EH (cell line): ENCODE data around the gene FAM120A.

ENCODE experiments used
- DNase-seq: peaks from one replicate; pipeline ENCODE4 v3.0.0-alpha.2; 2015; ENCODE audit warnings: low read depth

FAM120A gene

DNA sequence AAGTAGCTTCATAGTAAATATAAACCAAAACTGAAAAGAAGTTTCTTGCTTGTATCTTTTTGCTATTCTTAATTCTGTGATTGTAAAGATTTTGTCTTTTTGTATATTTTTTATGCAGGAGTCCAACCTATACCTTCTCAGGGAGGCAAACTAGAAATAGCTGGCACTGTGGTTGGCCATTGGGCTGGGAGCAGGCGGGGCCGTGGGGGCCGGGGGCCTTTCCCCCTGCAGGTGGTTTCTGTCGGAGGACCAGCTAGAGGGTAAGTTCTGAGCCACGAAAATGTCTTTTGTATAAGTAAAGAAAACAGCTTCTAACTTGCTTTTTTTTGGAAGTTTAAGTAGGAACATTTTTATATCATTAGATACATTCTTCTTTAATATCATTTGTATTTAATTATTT is 109.5 kb downstream of the FAM120A start:
- no peak for DNase-seq

DNA sequence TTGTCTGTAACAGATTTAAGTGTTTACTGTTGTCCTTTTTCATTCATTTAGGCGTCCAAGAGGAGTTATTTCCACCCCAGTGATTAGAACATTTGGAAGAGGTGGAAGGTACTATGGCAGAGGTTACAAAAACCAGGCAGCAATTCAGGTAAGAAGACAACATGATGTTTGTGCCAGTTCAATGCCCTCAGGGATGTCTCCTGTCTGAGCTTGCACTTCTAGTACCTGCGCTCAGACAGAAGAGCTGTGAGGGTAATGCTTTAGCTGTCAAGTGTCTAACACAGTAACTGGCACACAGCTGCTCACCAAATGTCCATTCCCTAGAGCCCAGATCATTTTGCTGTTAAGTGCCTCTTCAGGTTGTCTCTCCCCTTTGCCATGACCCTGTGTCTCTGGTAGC is 110.7 kb downstream of the FAM120A start:
- no peak for DNase-seq

DNA sequence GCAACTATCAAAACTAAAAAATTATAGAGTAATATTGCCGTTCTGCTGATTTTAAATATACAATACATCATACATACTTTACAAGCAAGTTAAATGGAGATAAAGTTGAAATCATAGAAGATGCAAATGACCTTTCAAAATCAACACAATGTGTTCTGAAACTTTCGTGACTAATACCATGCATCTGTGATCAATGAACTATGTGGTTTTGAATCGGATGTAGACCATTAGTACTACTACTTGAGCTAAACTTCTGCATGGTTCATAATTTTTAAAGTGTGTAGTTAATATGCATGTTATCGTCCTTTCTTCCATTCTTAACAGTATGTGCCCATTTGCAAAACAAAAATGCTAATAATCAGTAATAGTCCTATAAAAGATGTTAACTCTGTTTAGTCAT is 113.6 kb downstream of the FAM120A start:
- no peak for DNase-seq

DNA sequence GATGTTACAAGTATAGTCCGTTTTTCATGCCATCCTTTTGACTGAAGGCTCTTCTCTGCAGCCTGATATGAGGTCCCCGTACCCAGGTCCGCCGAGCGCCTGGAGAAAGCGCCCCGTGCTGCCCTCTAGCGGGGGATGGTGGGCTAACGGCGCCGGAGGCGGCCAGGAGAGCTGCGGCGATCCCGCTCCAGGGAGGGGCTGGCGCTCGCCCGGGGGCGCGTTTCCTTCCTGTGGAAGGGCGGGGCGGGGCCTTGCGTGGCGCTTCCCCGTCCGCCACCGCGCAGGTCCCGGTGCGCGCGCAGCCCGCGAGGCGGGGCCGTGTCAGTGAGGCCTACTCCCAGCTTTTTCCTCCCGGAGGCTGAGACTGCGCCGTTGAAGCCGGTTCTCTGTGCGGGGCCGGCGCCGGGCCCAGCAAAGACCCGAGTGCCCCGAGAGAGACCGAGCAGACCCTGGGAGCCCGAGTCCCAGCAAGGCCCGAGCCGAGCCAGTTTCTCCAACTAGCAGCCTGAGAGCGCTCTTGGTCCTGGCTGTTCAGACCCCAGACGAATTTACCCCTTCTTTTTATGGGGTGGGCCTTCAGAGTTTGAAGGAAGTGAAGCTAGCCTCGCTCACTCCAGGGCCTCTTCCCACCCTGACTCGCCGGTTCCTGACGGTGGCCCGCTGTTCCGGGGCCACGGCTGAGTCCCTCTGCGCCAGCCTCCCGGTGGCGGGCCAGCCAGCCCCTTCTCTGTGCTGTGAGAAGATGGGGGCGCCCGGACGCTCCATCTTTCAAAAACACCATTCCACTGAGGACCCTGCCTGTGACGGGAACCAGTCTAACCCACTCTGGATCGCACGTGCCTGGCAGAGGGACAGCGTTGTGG is 115.2 kb downstream of the FAM120A start:
- peak; percentile 96 for DNase-seq

DNA sequence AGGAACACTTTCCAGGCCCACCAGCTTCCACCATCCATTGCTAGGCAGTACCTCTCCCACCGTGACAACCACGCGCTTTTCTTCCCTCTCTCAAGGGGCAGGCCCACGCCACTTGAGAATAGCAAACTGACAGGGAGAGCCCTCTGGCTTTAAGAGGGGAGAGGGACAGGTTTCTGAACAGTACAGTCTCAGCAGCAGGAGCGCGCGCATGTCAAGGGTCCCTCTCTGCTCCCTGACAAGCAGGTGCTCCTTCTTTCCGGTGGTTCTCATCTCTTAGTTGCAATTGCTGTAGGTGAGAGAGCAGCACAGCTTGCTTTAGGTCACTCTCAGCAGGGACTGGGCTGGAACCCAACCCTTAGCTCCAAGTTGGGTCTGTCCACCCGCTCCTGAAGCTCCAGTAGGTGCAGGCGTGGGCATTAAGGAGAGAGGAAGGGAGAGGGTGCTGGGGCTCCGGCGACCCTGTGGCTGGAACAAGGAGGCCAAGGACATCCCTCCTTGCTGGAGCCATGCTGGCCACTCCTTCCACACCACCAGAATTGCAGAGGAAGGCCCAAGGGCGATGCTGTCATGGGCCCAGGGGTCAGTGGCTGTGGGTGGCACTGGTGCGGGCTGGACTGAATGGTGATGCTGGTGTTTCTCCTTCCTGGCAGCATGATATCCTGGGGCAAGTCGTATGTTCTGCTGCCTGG is 115.9 kb downstream of the FAM120A start:
- DNase-seq, result peak; percentile 25

DNA sequence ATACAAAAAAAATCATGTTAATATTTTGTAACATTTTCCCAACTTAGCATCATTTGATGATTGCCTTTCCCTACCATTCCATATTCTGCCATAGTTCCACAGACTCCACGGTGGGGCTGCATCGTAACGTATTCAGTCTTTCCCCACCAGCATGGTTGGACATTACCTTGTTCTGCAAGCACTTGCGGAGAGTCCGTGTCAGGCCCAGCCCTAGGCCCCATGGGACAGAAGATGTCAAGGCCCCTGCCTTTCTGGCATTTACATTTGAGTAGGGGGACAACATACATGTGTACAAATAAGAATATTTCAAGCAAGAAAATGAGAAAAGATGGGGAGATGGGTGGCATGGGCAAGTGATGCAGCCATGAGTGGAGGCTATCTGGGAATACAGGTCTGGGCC is 116.7 kb downstream of the FAM120A start:
- no peak for DNase-seq

DNA sequence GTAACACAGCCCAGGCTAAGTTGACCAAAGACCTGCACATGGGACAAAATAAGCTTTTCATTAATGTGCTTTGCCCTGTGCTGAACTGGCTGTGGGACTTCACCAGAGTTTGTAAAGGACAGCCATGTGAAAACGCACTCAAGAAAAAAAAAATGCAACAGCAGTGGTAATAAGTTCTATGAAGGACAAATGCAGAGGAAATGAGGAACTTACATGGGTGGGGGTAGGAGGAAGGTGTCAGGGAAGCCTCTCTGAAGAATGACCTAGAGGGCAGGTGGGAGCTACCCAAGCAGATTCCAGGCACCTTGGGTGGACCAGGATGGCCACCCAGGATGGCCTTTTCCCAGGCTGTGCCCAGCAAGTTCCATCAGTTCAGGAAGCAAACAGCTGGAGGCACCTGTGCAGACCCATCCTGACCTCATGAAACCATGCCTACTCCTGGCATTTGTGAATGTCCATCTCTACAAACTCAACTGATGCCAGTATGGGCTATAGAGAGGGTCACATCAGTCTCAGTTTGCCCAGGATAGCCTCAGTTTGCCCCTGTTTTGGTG is 118.2 kb downstream of the FAM120A start:
- DNase-seq, result no peak

DNA sequence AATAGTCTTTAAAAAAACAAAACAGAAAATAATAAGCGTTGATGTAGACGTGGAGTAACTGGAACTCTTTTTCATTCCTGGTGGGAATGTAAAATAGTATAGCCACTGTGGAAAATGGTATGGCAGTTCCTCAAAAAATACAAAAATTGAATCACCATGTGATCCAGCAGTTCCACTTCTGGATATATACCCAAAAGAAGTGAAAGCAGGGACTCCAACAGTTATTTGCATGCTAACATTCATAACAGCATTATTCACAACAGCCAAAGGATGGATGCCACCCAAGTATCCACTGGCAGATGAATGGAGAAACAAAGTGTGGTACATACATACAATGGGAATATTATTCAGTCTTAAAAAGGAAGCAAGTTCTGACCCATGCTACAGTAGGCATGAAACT is 120.7 kb downstream of the FAM120A start:
- no peak for DNase-seq

DNA sequence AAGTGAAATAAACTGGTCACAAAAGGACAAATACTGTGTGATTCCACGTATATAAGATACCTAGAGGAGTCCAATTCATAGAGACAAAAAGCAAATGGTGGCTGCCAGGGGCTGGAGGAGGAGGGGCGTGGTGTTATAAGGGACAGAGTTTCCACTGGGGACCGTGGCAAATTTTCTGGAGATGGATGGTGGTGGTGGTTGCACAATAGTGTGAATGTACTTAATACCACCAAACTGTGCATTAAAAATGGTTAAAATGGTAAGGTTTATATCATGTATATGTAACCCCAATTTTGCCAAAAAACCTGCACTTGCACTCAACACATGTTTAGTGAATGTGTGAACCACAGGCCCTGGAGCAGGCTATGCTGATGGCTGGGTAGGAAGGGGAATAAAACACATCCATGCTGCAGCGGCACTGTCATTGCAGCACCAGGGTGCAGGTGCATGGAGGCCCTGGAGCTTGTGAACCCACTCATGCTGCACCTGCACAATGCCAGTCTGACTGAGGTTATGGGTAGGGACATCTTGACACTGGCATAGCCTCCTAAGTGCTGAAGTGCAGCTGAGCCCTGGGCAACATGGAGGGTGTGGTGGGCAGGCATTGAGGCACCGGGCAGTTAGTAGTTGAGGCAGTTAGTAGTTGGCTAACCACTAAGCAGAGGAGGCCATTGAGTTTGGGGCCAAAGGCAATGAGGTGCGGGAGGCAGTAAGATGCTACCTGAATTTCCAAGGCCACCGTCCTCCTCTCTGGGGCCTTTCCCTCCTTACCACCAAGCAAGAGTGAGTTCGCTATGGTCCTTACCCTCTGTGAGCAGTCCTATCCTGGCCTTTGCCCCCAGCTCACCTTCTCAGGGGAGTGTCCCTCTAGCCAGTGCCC is 121.4 kb downstream of the FAM120A start:
- DNase-seq, result no peak

DNA sequence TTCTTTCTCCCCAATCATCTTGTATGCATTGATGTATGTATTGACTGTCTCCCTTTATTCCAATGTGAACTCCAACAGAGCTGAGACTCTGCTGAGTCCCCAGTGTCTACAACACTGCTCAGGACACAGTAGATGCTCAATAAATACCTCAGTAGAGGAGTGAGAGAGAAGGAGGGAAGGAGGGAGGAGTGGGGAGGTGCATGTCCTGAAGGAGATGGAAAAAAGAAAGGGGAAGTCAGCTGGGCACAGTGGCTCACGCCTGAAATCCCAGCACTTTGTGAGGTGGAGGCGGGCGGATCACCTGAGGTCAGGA is 122.0 kb downstream of the FAM120A start:
- no peak for DNase-seq

DNA sequence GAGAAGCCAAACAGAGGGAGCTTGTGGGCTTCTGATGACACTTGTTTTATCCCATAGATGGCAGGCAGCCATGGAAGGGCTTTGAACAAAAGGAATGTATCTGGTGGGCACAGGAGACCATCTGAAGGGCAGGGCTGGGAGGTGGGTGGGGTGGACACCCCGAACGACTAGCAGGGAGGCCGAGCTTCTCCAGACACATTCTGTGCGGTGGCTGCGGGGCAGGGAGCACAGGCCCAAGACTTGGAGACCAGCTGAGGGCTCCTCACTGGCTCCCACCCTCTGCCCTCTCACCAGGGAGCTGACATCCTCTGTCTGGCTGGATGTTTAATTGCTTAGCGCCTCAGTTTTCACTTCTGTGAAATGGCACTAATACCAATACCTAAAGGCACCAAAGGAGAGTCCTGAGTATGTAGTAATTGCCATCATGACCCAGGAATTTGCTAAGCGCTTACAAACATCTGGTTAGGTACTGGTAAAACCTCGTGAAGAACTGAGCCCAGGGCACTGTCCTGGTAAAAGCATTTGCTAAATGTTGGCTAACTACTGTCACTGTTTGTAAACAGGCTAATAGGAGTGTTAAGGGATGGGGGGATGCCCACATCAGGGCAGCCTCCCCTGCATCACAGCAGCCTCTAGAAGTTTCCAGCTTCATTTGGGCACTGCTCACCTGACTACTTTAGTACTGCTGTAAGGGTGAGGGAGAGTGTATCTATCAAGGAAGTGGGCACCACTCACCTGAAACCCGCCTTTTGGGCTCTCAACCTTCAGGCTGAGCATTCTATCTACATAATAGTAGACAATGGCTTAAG is 122.8 kb downstream of the FAM120A start:
- DNase-seq, result no peak

DNA sequence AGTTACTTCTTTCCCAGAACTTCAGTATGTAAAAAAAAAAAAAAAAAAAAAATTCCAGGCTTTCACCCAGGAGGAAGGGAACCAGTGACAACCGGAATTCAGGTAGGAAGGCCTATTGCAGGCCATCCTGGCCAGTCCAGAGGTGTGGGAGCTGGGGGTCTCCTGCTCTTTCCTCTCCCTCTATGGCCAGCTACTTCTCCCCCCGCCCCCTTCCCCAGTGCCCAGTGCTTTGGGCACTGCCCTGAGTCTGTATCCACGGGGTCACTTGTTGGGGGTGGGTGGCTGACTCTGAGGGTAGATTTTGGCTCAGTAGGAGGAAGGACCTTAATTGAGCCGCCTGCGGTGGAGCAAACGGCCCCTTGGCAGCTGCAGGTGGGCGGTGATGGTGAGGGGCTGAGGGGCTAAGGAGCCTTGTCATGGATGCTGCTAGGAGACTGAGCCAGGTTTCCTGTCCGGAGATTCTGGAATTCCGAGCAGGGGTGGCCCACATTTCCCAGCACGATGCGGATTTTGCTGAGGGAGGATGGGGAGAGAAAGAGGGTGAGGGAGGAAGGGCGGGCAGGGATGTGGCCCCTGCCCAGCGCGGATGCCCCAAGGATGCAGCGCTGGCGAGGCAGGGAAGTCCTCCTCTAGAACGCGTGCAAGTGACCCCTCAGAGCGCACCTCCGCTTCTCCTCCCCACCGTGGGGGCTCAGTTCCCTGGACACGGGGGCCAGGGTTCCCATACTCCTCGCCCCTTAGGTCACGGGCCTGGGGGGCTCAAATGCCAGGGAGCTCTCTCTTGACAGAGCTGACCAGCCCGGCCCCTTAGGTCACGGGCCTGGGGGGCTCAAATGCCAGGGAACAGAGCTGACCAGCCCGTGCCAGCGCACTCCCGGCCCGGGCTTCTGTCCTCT is 123.7 kb downstream of the FAM120A start:
- peak; percentile 23 for DNase-seq

DNA sequence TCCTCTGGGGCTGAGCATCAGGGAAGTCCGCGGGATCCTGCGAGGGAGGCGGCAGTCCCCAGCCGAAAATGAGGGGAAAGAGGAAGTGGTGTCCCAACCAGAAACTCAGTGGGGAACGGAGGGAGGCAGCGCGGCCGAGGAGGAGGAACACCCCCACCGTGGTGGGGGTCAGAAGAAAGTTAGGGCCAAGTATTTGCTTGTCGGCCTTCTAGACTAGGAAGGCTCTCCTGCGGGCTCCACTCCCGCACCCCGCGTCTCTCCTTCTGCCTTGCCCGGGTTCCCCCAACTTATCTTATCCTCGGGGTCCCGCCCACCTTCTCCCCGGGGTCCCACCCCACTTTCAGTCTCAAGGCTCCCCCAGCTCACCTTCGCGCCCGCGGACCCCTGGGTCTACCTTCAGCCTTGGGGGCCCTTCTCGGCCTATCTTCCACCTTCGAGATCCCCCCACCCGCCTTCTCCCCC is 124.3 kb downstream of the FAM120A start:
- DNase-seq, result peak; percentile 63

DNA sequence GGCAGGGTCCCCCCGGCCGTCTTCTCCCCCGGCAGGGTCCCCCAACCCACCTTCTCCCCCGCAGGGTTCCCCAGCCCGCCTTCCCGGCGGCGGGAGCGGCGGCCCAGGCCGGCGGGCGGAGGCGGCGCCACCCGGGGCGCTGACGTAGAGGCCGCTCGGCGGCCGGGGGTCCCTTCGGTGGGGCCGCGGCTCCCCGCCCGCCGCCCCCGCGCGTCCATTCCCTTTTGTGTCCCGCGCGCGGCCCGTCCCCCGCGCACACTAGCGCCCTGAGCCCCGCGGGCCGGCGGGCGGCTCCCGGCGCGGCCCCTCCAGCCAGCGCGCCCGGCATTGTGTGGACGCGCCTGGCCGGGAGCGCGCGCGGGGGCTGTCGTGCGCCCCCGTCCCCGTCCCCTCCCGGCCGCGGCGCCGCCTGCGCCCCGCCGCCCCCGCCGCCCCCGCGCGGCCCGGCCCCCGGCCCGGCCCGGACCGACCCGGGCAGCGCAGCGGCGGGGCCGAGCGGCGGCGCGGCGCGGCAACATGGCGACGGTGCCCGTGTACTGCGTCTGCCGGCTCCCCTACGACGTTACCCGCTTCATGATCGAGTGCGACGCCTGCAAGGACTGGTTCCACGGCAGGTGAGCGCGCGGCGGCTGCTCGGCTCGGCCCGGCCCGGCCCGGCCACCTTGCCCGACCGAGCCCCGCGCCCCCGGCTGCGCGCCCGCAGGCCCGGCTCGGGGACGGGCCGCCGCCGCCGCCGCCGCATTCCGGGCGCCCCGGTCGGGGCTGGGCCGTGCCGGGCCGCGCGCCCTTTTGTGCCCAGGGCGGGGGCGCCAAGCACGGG is 125.0 kb downstream of the FAM120A start, which contains the start of gene PHF2:
PHF2 (plus strand) TSS at position 327 of the 820 bp plus-strand sequence; CDS start at position 517, 190 bp downstream.
- DNase-seq, result no peak

DNA sequence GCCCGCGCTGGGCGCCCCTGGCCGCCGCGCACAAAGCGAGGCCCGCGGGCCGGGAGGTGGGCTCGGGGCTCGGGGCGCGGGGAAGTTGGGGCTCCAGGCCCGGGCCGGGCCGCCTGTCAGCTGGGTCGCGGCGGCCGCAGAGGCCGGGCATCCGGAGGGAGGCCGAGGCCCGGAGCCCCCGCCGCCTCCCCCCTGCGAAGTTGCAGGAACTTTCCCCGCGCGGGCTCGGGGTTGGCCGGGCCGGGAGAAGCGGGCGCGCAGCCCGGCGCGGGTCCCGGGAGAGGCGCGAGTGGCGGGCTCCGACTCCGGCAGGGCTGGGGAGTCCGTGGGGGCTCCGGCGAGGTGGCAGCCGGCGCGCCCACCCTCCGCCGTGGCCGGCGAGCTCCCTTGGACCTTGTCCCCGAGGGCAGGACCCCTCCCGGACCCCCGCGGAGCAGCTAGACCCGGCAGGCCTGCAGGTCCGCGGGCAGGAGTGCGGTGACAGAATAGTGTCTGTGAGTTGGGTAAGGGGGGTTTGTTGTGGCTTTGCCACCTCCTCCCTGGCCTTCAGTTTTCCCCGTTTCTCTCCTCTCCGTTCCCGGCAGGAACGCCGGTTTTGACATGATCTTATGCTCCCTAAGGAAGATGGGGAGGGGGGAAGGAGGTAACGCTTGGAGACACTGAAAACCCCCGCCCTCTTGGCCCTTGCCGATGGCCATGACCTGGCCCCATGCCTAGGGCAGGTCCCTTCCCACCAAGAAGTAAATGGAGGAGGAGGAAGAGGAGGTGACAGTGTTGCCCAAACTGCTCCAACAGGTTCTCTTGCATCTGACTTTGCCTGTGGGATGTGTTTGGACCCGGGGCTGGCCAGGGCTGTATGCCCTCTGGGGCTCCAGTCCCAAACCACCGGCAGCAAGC is 125.8 kb downstream of the FAM120A start:
- DNase-seq, result peak; percentile 42

DNA sequence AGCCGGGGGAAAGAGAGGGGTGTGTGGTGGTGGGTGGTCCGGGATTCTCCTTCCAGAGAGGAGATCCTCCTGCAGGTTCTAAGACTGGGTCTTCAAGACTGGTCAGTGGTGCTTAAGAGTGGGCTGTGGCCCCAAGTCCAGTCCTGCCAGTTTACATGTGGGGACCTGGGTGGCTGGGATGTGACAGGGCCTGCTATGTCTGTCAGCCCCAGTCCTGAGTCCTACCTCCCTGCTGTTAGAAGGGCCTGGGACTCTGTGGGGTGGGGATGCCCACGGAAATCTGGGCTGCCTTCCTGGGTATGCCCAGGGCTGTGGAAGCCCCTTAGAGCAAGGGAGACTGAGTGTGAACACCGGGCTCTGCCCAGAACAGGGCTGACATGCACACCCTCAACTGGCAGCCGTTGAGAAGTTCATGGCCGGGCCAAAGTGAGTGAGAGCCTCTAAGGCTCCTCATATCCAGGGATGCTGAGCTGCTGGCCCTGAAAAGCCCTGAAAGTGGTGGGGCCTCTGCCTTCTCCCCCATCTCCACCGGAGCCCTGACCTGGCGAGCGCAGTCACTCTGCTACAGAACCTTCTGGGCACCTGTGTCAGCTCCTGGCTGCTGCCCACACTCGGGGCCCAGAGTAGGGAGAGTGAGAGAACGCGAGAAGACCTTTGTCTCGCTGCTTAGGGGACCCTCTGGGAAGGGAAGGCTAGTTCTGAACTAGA is 126.6 kb downstream of the FAM120A start:
- DNase-seq, result no peak

DNA sequence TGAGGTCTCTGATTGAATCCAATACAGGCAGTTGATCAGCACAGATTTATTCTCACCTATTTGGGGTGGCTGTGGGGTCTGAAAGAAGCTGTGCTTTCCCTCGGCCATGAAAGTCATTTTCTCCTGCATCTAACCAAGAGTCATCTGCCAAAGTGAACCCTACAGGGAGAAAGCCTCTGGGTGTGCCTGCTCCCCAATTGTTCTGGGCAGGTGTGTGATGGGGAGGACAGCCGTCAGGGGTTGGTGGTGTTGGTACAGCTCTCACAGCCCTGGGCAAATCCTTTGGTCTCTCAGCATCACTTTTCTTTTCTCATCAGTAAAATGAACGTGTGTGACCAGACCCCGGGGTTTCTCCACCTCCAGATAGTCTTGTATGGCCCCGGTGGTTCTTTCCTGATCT is 127.4 kb downstream of the FAM120A start:
- DNase-seq, result no peak
